GM21825 (cell line): ENCODE data around the gene IPO4.

ENCODE experiments used
- ATAC-seq: cut with Tn5 transposase; IDR thresholded peaks from one replicate; pipeline ENCODE4 v1.9.1; 2021; ENCODE audit warnings: mild to moderate bottlenecking, moderate library complexity; ENCODE audit not compliant: unreplicated experiment

IPO4 gene

DNA sequence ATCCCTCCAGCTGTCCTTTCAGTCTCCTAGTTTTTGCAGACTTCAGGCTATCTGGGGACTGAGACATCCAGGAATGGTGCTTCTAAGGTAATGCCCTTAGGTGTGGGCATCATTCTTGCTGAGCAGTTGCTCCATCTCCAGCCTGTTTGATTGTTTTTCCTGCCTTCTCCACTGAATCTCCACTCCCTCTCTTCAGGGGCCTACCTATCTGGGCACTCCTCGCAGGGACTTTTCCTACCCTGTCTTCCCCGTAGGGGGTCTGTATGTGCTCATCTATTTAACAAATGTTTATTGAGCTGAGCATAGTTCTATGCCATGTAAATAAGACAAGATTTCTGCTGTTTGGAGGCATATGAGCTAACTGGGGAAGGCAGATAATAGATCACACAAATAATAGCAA lies 55.6 kb downstream of the IPO4 start:
- no peak for ATAC-seq

DNA sequence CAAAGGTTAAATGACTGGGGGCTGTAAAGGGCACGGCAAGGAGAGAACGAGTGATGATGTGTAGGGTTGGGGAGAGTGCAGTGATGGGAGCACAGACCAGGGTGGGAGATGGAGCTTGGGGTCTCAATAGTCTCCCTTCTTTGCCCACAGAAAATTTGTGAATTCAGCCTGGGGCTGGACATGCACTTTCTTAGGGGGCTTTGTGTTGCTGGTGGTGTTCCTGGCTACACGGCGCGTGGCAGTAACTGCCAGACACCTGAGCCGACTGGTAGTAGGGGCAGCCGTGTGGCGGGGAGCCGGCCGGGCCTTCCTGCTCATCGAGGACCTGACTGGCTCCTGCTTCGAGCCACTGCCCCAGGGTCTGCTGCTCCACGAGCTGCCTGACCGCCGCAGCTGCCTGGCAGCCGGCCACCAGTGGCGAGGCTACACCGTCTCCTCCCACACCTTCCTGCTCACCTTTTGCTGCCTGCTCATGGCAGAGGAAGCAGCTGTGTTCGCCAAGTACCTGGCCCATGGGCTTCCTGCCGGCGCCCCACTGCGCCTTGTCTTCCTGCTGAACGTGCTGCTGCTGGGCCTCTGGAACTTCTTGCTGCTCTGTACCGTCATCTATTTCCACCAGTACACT lies 56.4 kb downstream of the IPO4 start:
- no peak for ATAC-seq

DNA sequence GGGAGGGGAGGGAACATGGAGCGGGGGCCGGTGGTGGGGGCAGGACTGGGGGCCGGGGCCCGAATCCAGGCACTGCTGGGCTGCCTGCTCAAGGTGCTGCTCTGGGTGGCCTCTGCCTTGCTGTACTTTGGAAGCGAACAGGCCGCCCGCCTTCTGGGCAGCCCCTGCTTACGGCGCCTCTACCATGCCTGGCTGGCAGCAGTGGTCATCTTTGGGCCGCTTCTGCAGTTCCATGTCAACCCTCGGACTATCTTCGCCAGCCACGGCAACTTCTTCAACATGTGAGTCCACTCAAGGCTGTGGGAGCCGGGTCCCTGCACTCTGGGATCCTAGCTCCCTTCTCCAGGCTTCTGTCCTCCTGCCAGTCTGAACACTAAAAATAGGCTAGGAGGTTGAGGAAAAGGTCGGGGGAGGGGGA lies 57.1 kb downstream of the IPO4 start:
- no peak for ATAC-seq

DNA sequence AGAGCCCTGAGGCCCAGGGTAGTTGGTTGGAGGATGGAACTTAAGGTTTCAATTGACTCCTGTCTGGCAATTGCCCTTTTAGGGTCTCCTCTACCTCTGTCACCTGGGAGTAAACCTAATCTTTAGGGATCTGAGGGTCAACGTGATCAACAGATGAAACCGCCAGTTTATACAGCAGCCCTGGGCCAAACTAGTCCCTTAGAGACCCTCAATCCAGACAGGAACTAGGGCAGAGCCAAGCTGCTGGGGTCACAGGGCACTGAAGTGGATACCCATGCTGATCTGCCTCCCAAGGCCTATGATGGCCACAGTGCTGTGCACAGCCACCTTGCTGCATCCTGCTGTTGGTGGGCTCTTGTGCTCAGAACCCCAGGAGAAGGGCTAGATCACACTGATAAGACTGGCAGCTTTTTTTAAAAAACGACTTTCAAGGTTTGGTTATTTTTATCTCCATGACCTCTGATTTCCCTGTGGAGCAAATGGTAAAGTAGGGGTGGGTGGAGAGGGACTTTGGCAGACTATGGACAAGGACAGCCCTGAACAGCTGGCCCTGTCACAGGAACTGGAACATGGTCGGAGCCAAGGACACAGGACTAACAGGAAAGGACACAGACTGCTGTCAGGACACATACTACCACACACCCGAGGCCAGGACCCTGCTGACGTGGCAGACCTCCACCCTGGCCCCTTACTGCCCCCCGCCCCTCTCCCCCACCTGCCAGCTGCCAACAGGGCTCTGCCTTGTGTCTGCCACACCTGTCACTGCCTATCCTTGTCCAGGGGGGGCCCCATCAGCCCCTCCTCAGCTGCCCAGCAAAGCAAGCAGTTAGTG lies 57.7 kb downstream of the IPO4 start:
- ATAC-seq, result no peak

DNA sequence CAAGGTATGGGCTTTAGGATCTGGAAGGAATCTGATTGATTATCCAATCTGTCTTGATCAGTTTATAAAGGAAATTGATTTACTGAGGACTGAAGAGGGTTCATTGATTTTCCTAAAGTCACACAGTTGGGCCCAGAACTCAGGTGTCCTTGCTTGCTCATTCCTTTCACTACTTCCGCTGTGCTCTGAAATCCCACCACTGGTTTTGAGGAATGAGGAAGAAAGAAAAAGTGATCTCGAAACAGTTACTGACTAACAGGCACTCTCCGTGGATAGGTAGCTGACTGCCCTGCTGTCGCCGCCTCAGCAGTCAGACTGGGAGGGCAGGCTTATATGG lies 58.3 kb downstream of the IPO4 start, which contains the start of gene FITM1:
TSS of gene FITM1 (plus strand) at position 280 of the 337 bp plus-strand sequence. CDS start 905 bp downstream, outside the sequence.
- no peak for ATAC-seq
